Measurements from ENCODE around the gene MRPL34.

- TF ChIP-seq CTCF (IDR thresholded peaks at IDR 0.05 in 4 of 5, conservative IDR thresholded peaks at IDR 0.05 in 1 of 5) (no peak), POLR2A (IDR thresholded peaks at IDR 0.05) (no peak)
Observed at GRCh38 chr19:17318966-17319365, 13.3 kb downstream of the MRPL34 start.
